GM19240 (cell line): ENCODE results near the gene CDK10.

Source experiments
- DNase-seq: peaks from one replicate; pipeline ENCODE4 v3.0.0; 2011; ENCODE audit warnings: low spot score; ENCODE audit not compliant: insufficient read length

Gene CDK10

DNA sequence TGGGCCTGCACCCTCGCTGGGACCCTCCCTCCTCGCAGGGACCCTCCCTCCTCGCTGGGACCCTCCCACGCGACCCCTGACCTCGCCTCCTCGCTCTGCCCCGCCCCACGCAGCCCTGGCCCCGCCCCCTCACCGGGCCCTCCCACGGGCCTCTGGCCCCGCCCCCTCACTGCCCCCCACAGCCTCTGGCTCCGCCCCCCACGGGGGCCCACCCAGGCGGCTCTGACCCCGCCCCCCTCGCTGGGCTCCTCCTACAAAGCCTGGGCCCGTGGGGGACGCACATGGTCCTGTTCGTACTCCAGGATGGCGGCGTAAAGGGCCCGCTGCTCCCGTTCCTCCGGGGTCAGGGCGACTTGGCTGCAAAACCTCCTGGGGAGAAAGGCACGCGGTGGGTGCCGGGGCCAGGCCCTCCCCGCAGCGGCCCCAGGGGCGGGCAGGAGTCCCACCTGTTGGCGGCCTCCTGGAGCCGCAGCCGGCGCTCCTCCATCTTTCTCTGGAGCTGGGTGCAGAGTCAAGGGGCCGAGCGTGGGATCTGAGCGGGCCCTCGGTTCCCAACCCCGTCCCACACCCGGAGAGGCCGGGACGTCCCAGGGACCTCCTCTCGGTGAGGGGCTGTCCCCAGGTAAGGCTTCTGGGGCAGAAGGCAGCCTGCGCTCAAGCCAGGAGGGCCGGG lies 25.2 kb downstream of the CDK10 start:
- DNase-seq, result no peak

GRCh38 chr16:89712274-89712781 lies 25.8 kb downstream of the CDK10 start:
- no peak for DNase-seq

DNA sequence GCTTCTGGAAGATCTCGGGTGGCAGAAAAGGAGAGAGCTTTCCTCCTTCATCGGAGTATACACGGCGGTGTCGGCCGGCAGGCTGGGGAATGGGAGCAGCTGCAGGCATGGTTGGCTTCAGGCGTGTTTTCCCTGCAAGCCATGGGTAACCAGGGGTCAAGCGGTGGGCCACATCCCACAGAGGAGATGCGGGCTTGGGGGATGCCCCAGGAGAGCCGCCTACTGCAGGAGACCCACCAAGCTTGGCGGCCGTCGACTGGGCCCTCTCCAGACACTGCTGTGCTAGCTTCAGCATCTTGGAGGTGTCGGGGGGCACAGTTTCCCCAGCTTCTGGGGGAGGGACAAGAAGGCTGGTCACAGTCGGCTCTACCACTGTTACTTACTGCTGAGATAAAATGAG lies 30.0 kb downstream of the CDK10 start:
- no peak for DNase-seq

DNA sequence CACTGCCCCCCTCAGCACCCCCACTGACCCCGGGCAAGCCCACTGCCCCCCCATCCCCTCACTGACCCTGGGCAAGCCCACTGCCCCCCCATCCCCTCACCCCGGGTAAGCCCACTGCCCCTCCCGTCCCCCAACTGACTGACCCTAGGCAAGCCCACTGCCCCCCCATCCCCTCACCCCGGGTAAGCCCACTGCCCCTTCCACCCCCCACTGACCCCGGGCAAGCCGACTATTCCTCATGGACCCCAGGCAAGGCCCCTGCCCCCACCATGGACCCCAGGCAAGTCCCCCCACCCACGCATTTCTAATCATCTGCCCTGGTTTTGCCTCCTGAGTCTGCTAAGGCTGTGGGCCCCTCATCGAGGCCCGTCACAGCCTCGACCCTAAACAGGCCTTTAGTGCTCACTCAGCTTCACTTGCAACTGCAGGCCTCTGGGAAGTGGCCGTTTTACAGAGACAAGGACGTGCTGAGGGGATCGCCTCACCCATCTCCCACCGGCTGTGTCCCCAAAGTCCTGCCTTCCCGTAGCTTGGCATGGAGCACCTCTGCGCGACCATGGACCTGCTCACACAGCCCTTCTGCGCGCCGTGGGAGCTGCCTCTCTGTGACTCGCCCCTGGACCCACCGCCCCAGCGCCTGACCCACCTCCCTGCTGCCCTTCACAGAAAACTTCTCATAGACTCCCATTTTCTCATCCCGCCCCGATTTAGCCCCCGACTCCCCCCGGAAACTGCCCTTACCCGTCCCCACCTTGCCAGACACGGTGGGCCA lies 30.6 kb downstream of the CDK10 start:
- no peak for DNase-seq

- no peak for DNase-seq
These were observed 31.4 kb downstream of the CDK10 start for GRCh38 chr16:89717688-89718505.

- no peak for DNase-seq
These were observed 34.0 kb downstream of the CDK10 start for GRCh38 chr16:89720551-89720812.

GRCh38 chr16:89720813-89721545 lies 34.5 kb downstream of the CDK10 start, which contains the start of the genes VPS9D1 and ZNF276:
Gene VPS9D1 (minus strand): TSS chr16:89720898. CDS start chr16:89720861, 37 bp downstream.
Gene ZNF276 (plus strand): TSS chr16:89721537. CDS start chr16:89721641, 104 bp downstream.
- no peak for DNase-seq

GRCh38 chr16:89721546-89722391 lies 35.3 kb downstream of the CDK10 start:
- DNase-seq, result no peak

GRCh38 chr16:89722392-89723278 lies 36.1 kb downstream of the CDK10 start:
- no peak for DNase-seq

GRCh38 chr16:89723279-89724250 lies 37.1 kb downstream of the CDK10 start:
- DNase-seq, result no peak

DNA sequence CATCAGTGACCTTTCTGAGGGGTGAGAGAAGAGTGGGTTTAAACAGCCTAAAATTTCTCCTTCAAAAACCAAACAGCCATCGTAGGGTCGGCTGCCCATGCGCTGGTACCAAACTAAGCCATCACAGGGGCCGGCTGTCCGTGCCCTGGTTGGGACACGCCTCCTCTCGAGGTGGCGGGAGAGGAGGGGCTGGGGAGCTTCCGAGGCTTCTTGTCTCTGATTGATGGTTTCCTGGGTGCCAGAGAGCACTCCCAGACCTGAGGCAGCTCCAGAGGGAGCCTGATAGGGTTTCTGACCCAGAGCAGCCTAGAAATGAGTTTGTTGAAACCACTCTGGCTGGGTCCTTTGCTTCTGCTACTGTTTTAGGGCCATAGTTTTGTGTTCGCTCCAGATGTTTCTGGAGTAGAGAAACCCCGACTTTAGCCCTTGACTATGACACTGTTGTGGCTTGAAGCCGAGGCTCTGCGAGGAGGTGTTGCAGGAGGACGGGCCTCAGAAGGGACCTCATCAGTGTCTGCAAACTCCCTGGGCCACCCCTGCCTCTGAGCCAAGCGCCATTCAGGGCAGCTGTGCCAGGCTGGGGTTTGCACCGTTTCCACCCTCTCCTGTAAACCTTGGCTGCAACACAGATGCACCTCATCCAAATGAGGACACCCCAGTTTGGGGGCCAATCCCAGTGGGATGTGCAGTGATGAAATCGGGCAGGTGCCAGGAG lies 41.1 kb downstream of the CDK10 start:
- DNase-seq, result no peak

- no peak for DNase-seq
These were observed 42.8 kb downstream of the CDK10 start for GRCh38 chr16:89729293-89729692.

- no peak for DNase-seq
These were observed 43.5 kb downstream of the CDK10 start for GRCh38 chr16:89729863-89730593.

- DNase-seq, result no peak
These were observed 44.2 kb downstream of the CDK10 start for GRCh38 chr16:89730610-89731234.

GRCh38 chr16:89732142-89732917 lies 45.8 kb downstream of the CDK10 start:
- no peak for DNase-seq

- DNase-seq, result no peak
These were observed 46.4 kb downstream of the CDK10 start for GRCh38 chr16:89732918-89733242.
